Spleen (tissue), 7 donors: ENCODE results near the gene TSPO.
A peak's percentile ranks its signal among the peaks of the same experiment; 100 is the strongest.

Experiments used
- CTCF ChIP-seq, 11 experiments: fragments of 200-600 bp in 7 of 11; fragments of 450-650 bp in 4 of 11; sonication (generic) in 4 of 11; IDR thresholded peaks in 8 of 11; conservative IDR thresholded peaks in 3 of 11; 1 replicate in 7 of 11; 2 replicates in 4 of 11; pipeline versions ENCODE4 v1.4.0 to v1.8.0; 2016 to 2021; ENCODE audit warnings: antibody characterized with exemption in 11 of 11, inconsistent platforms in 4 of 11, mild to moderate bottlenecking in 1 of 11
- POLR2A ChIP-seq, 3 donors: fragments of 450-650 bp; IDR thresholded peaks; one replicate each; pipeline ENCODE4 v1.5.1; 2017; ENCODE audit warnings: antibody characterized with exemption in 3 of 3, mild to moderate bottlenecking in 1 of 3
- donor health status: DM: no; HTN: no; CAD: no; lungs with moderate emphysema.
- donor health status: DM: no; HTN: no; CAD: no.
- donor health status: DM: no; HTN: no; CAD: no.

GRCh38 chr22:43142880-43143562 is 8.3 kb upstream of the TSPO start, which contains the start of gene MCAT:
- TF ChIP-seq CTCF (IDR thresholded peaks at IDR 0.05 in 8 of 11, conservative IDR thresholded peaks at IDR 0.05 in 3 of 11) (peak in 1 of 11 experiments; percentile 8), POLR2A (IDR thresholded peaks at IDR 0.05) (peak in 1 of 3 donors; percentile 37)
